ENCODE data around the gene HINT1. TPM values are rescaled to one million over a fixed set of nuclear protein-coding genes. Genes with fewer than 3 reads are reported as not detected.
"Not testable (repeated sequence)": the region's sequence is repeated elsewhere in the genome, so short reads cannot be mapped to it uniquely, and the experiment has no call there.

Gene HINT1
- polyA plus RNA-seq, 3 donors = 130 to 265 (median 218) TPM

- WGBS, 3 donors = 92 to 97% (median 95%) methylated on average over 1 of the region's 2 CpGs
- H3K27ac ChIP-seq (ENCODE audit: low read depth, low read length) = not testable (repeated sequence)
These were observed 32.0 kb downstream of the HINT1 start for GRCh38 chr5:131133091-131133490.

- no peak overlapping the region for H3K27ac ChIP-seq (ENCODE audit: low read depth, low read length)
- WGBS, 3 donors = 84 to 94% (median 91%) methylated on average over 4 of the region's 4 CpGs
These were observed 35.8 kb downstream of the HINT1 start for GRCh38 chr5:131129306-131129705.

- not testable (repeated sequence) for H3K27ac ChIP-seq (ENCODE audit: low read depth, low read length)
- WGBS, 3 donors = 90 to 100% (median 98%) methylated on average over 2 of the region's 2 CpGs
These were observed 37.8 kb downstream of the HINT1 start for GRCh38 chr5:131127244-131127643.

GRCh38 chr5:131114754-131115153, 50.3 kb downstream of the HINT1 start:
- 56 to 68% (median 66%) methylated on average over 2 of the region's 2 CpGs for WGBS, 3 donors
- no peak overlapping the region for H3K27ac ChIP-seq (ENCODE audit: low read depth, low read length)

GRCh38 chr5:131112424-131112823, 52.6 kb downstream of the HINT1 start:
- no peak overlapping the region for H3K27ac ChIP-seq (ENCODE audit: low read depth, low read length)
- 73 to 88% (median 85%) methylated on average over 13 of the region's 13 CpGs for WGBS, 3 donors

- 14 to 31% (median 27%) methylated on average over 5 of the region's 5 CpGs for WGBS, 3 donors
These were observed 54.8 kb downstream of the HINT1 start for GRCh38 chr5:131110256-131110594.

GRCh38 chr5:131109540-131110255, 55.4 kb downstream of the HINT1 start:
- 30 to 41% (median 33%) methylated on average over 2 of the region's 2 CpGs for WGBS, 3 donors
- H3K27ac ChIP-seq (ENCODE audit: low read depth, low read length) = no peak overlapping the region

More at GRCh38 chr5:131110256-131110594, 54.8 kb downstream of the HINT1 start:
- H3K27ac ChIP-seq (ENCODE audit: low read depth, low read length) = no peak overlapping the region

Other genes with a start within 250 kb of the HINT1 start
- 1 to 10 TPM; 2.0 to 6.6 (median 4.6) TPM for gene LYRM7, start 5.7 kb upstream of the HINT1 start, polyA plus RNA-seq
- gene CDC42SE2, start 98.8 kb upstream of the HINT1 start, polyA plus RNA-seq = 10 to 100 TPM; 10.2 to 14.7 (median 14.7) TPM